Muscle of leg (tissue), 11 donors: ENCODE results near the gene KAT2A. TPM values are rescaled to one million over a fixed set of nuclear protein-coding genes. Genes with fewer than 3 reads are reported as not detected.

Experiments
- DNase-seq: peaks from one replicate; pipeline ENCODE4 v3.0.0; 2013
- H3K27ac ChIP-seq: one replicate; pipeline ENCODE4 v1.5.1; 2013; ENCODE audit warnings: mild to moderate bottlenecking, low read length, control low read depth
- H3K27me3 ChIP-seq: one replicate; pipeline ENCODE4 v1.6.1; 2013; ENCODE audit warnings: low read length; ENCODE audit not compliant: control insufficient read depth, insufficient read depth
- H3K36me3 ChIP-seq: one replicate; pipeline ENCODE4 v1.6.1; 2013; ENCODE audit warnings: low read length; ENCODE audit not compliant: control insufficient read depth, insufficient read depth
- H3K4me1 ChIP-seq: one replicate; pipeline ENCODE4 v1.6.1; 2013; ENCODE audit warnings: low read length; ENCODE audit not compliant: control insufficient read depth, insufficient read depth
- H3K4me3 ChIP-seq: one replicate; pipeline ENCODE4 v1.5.1; 2013; ENCODE audit warnings: low read length, control low read depth
- H3K9me3 ChIP-seq: replicated peaks from 2 replicates; pipeline ENCODE4 v1.6.1; 2013; ENCODE audit warnings: low read depth, low read length; ENCODE audit not compliant: control insufficient read depth
- WGBS: methylation state at CpG from one replicate; pipeline ENCODE4 v1.1.5; 2013; ENCODE audit warnings: missing lambda C conversion rate; ENCODE audit not compliant: insufficient coverage; 5-methylcytosine and 5-hydroxymethylcytosine counted together
- polyA plus RNA-seq, 8 donors: library from polyadenylated mRNA; unstranded; fragments of 120-200 nt; gene quantifications; one replicate each; pipeline versions ENCODE4 v1.2.1 to v1.2.3, GENCODE V29; 2013; ENCODE audit warnings: inconsistent platforms in 1 of 8, low replicate concordance in 1 of 8; ENCODE audit not compliant: insufficient read length in 8 of 8, insufficient read depth in 1 of 8
- total RNA-seq: library from RNA; stranded (reverse); fragments of 120-200 nt; gene quantifications from one replicate; pipeline ENCODE4 v1.2.4, GENCODE V29; 2013

Gene KAT2A
- total and polyA plus RNA-seq, 9 donors, result 16.7 to 62.0 (median 46.3) TPM

GRCh38 chr17:42127414-42127813 lies 6.2 kb upstream of the KAT2A start:
- Histone ChIP-seq H3K4me3 (no peak overlapping the region), H3K9me3 (no peaks in the 10 kb centered on the region), H3K36me3 (peaks cover 60% of the 10 kb centered on the region), H3K4me1 (peaks cover 16% of the 10 kb centered on the region), H3K27ac (no peak overlapping the region), H3K27me3 (no peaks in the 10 kb centered on the region)
- no peak for DNase-seq
- 87% methylated on average over 3 of the region's 6 CpGs for WGBS

GRCh38 chr17:42126836-42127235 lies 5.7 kb upstream of the KAT2A start:
- Histone ChIP-seq H3K36me3 (peaks cover 60% of the 10 kb centered on the region), H3K27me3 (no peaks in the 10 kb centered on the region), H3K4me1 (peaks cover 21% of the 10 kb centered on the region), H3K27ac (no peak overlapping the region), H3K9me3 (no peaks in the 10 kb centered on the region), H3K4me3 (no peak overlapping the region)
- no peak for DNase-seq
- WGBS, result 83% methylated on average over 3 of the region's 3 CpGs

- Histone ChIP-seq H3K4me1 (peaks cover 21% of the 10 kb centered on the region), H3K36me3 (peaks cover 58% of the 10 kb centered on the region), H3K27ac (no peak overlapping the region), H3K4me3 (no peak overlapping the region), H3K9me3 (no peaks in the 10 kb centered on the region), H3K27me3 (no peaks in the 10 kb centered on the region)
- 79% methylated on average over 10 of the region's 12 CpGs for WGBS
- no peak for DNase-seq
Observed at GRCh38 chr17:42125565-42125964, 4.4 kb upstream of the KAT2A start.

- DNase-seq, result no peak
- 69% methylated on average over 1 of the region's 3 CpGs for WGBS
- H3K36me3 ChIP-seq, result peaks cover 51% of the 10 kb centered on the region
- no peak overlapping the region for H3K27ac ChIP-seq
- peaks cover 23% of the 10 kb centered on the region for H3K4me1 ChIP-seq
- no peaks in the 10 kb centered on the region for H3K27me3 ChIP-seq
- no peak overlapping the region for H3K4me3 ChIP-seq
- no peaks in the 10 kb centered on the region for H3K9me3 ChIP-seq
Observed at GRCh38 chr17:42124256-42124655, 3.1 kb upstream of the KAT2A start.

- WGBS, result 49% methylated on average over 61 of the region's 61 CpGs
- H3K4me1 ChIP-seq, result peaks cover 23% of the 10 kb centered on the region
- H3K4me3 ChIP-seq, result no peak within 1 kb of the TSS
- DNase-seq, result peak; percentile 74
- H3K27me3 ChIP-seq, result no peaks in the 10 kb centered on the region
- H3K9me3 ChIP-seq, result no peaks in the 10 kb centered on the region
- peaks cover 51% of the 10 kb centered on the region for H3K36me3 ChIP-seq
- peak within 1 kb of the TSS; percentile 32 for H3K27ac ChIP-seq
Observed at GRCh38 chr17:42122371-42123303, 1.5 kb upstream of the KAT2A start, which contains the start of gene HSPB9. Gene HSPB9, plus strand, starts transcription at chr17:42122804. Its CDS starts 47 bp downstream, at chr17:42122851.

- H3K9me3 ChIP-seq, result no peaks in the 10 kb centered on the region
- peaks cover 54% of the 10 kb centered on the region for H3K36me3 ChIP-seq
- DNase-seq, result no peak
- no peak overlapping the region for H3K27ac ChIP-seq
- no peaks in the 10 kb centered on the region for H3K27me3 ChIP-seq
- 40% methylated on average over 3 of the region's 7 CpGs for WGBS
- H3K4me1 ChIP-seq, result peaks cover 28% of the 10 kb centered on the region
- H3K4me3 ChIP-seq, result peak overlapping the region; percentile 50
Observed at GRCh38 chr17:42120161-42120769, 902 bp downstream of the KAT2A start.

GRCh38 chr17:42119301-42119700 lies 1.9 kb downstream of the KAT2A start:
- WGBS, result 88% methylated on average over 15 of the region's 18 CpGs
- Histone ChIP-seq H3K4me3 (no peak overlapping the region), H3K27ac (no peak overlapping the region), H3K4me1 (peaks cover 28% of the 10 kb centered on the region), H3K9me3 (no peaks in the 10 kb centered on the region), H3K36me3 (peaks cover 51% of the 10 kb centered on the region), H3K27me3 (no peaks in the 10 kb centered on the region)
- no peak for DNase-seq

- no peaks in the 10 kb centered on the region for H3K27me3 ChIP-seq
- H3K36me3 ChIP-seq, result peaks cover 57% of the 10 kb centered on the region
- 78% methylated on average over 2 of the region's 2 CpGs for WGBS
- H3K9me3 ChIP-seq, result no peaks in the 10 kb centered on the region
- H3K4me1 ChIP-seq, result peaks cover 28% of the 10 kb centered on the region
- no peak for DNase-seq
- H3K27ac ChIP-seq, result no peak overlapping the region
- no peak overlapping the region for H3K4me3 ChIP-seq
Observed at GRCh38 chr17:42118545-42118944, 2.6 kb downstream of the KAT2A start.

- WGBS, result 80% methylated on average over 3 of the region's 4 CpGs
- Histone ChIP-seq H3K27me3 (no peaks in the 10 kb centered on the region), H3K4me1 (peaks cover 30% of the 10 kb centered on the region), H3K9me3 (no peaks in the 10 kb centered on the region), H3K4me3 (no peak overlapping the region), H3K27ac (no peak overlapping the region), H3K36me3 (peaks cover 61% of the 10 kb centered on the region)
- no peak for DNase-seq
Observed at GRCh38 chr17:42118126-42118510, 3.0 kb downstream of the KAT2A start.

- Histone ChIP-seq H3K4me3 (no peak overlapping the region), H3K36me3 (peaks cover 62% of the 10 kb centered on the region), H3K27me3 (no peaks in the 10 kb centered on the region), H3K9me3 (no peaks in the 10 kb centered on the region), H3K4me1 (peaks cover 31% of the 10 kb centered on the region), H3K27ac (no peak overlapping the region)
- whole genome bisulfite sequencing, result 78% methylated on average over 29 of the region's 30 CpGs
- no peak for DNase-seq
Observed at GRCh38 chr17:42117397-42118125, 3.6 kb downstream of the KAT2A start.
